ENCODE data around the gene YAP1. TPM values are rescaled to one million over a fixed set of nuclear protein-coding genes. Genes with fewer than 3 reads are reported as not detected.

Gene YAP1
- total and polyA plus RNA-seq, 4 donors, result 3.7 to 65.6 (median 18.3) TPM

- H3K36me3 ChIP-seq (ENCODE audit: control insufficient read depth in 4 of 4, insufficient read depth in 3 of 4, low read depth in 1 of 4, low read length in 3 of 4), result no peaks in the 10 kb centered on the region
- TF ChIP-seq HNF4A (conservative IDR thresholded peaks at IDR 0.05) (no peak), FOXA1 (IDR thresholded peaks at IDR 0.05) (no peak), REST (IDR thresholded peaks at IDR 0.05) (no peak), TAF1 (conservative IDR thresholded peaks at IDR 0.05) (no peak), CTCF (IDR thresholded peaks at IDR 0.05; ENCODE audit: low read depth, low read length, missing input control) (peak; percentile 26), RAD21 (IDR thresholded peaks at IDR 0.05) (peak; percentile 64 to 66), JUND (IDR thresholded peaks at IDR 0.05) (no peak)
- H3K9ac ChIP-seq (ENCODE audit: low read depth in 1 of 2, low read length in 2 of 2), result no peak overlapping the region
- no peaks in the 10 kb centered on the region for H3K4me1 ChIP-seq (ENCODE audit: control insufficient read depth in 4 of 4, insufficient read depth in 4 of 4, low read length in 3 of 4)
- H3K9me3 ChIP-seq (ENCODE audit: control insufficient read depth in 4 of 4, low read length in 3 of 4), result no peaks in the 10 kb centered on the region
- DNase-seq (ENCODE audit: low spot score), result no peak
- H3K27ac ChIP-seq (ENCODE audit: low read depth in 1 of 2, low read length in 2 of 2), result no peak overlapping the region
- 23% methylated on average over 2 of the region's 2 CpGs for WGBS
- no peak overlapping the region for H3K4me3 ChIP-seq (ENCODE audit: low read depth in 1 of 3, low read length in 3 of 3)
- no peaks in the 10 kb centered on the region for H3K27me3 ChIP-seq (ENCODE audit: control insufficient read depth in 4 of 4, insufficient read depth in 4 of 4, low read length in 3 of 4)
These were observed 49.0 kb upstream of the YAP1 start for GRCh38 chr11:102061276-102061675.

- no peak for TF ChIP-seq RXRA (IDR thresholded peaks at IDR 0.05)
- TF ChIP-seq HNF4G (IDR thresholded peaks at IDR 0.05), result no peak
- TF ChIP-seq FOXA2 (IDR thresholded peaks at IDR 0.05), result no peak
- TF ChIP-seq RAD21 (IDR thresholded peaks at IDR 0.05), result no peak
- no peak for TF ChIP-seq GABPA (IDR thresholded peaks at IDR 0.05 in 1 of 2, conservative IDR thresholded peaks at IDR 0.05 in 1 of 2)
- WGBS, result 95% methylated on average over 2 of the region's 2 CpGs
- Histone ChIP-seq H3K27me3 (ENCODE audit: control insufficient read depth in 4 of 4, insufficient read depth in 4 of 4, low read length in 3 of 4) (no peaks in the 10 kb centered on the region), H3K9ac (ENCODE audit: low read depth in 1 of 2, low read length in 2 of 2) (no peak overlapping the region), H3K9me3 (ENCODE audit: control insufficient read depth in 4 of 4, low read length in 3 of 4) (no peaks in the 10 kb centered on the region), H3K4me1 (ENCODE audit: control insufficient read depth in 4 of 4, insufficient read depth in 4 of 4, low read length in 3 of 4) (no peaks in the 10 kb centered on the region), H3K36me3 (ENCODE audit: control insufficient read depth in 4 of 4, insufficient read depth in 3 of 4, low read depth in 1 of 4, low read length in 3 of 4) (no peaks in the 10 kb centered on the region), H3K27ac (ENCODE audit: low read depth in 1 of 2, low read length in 2 of 2) (no peak overlapping the region), H3K4me3 (ENCODE audit: low read depth in 1 of 3, low read length in 3 of 3) (no peak overlapping the region)
- DNase-seq (ENCODE audit: low spot score), result no peak
These were observed 48.1 kb upstream of the YAP1 start for GRCh38 chr11:102062106-102062505.

GRCh38 chr11:102064316-102064715, 45.9 kb upstream of the YAP1 start:
- no peaks in the 10 kb centered on the region for H3K36me3 ChIP-seq (ENCODE audit: control insufficient read depth in 4 of 4, insufficient read depth in 3 of 4, low read depth in 1 of 4, low read length in 3 of 4)
- H3K9ac ChIP-seq (ENCODE audit: low read depth in 1 of 2, low read length in 2 of 2), result no peak overlapping the region
- H3K27me3 ChIP-seq (ENCODE audit: control insufficient read depth in 4 of 4, insufficient read depth in 4 of 4, low read length in 3 of 4), result no peaks in the 10 kb centered on the region
- no peaks in the 10 kb centered on the region for H3K9me3 ChIP-seq (ENCODE audit: control insufficient read depth in 4 of 4, low read length in 3 of 4)
- H3K27ac ChIP-seq (ENCODE audit: low read depth in 1 of 2, low read length in 2 of 2), result no peak overlapping the region
- no peak for DNase-seq (ENCODE audit: low spot score)
- TF ChIP-seq MAX (IDR thresholded peaks at IDR 0.05) (no peak), CTCF (IDR thresholded peaks at IDR 0.05; ENCODE audit: low read depth, low read length, missing input control) (no peak), RXRA (IDR thresholded peaks at IDR 0.05) (no peak), HNF4G (IDR thresholded peaks at IDR 0.05) (no peak), ZBTB33 (IDR thresholded peaks at IDR 0.05) (no peak), SP1 (IDR thresholded peaks at IDR 0.05) (no peak), HNF4A (conservative IDR thresholded peaks at IDR 0.05) (no peak), NR2F2 (IDR thresholded peaks at IDR 0.05) (no peak)
- no peaks in the 10 kb centered on the region for H3K4me1 ChIP-seq (ENCODE audit: control insufficient read depth in 4 of 4, insufficient read depth in 4 of 4, low read length in 3 of 4)
- H3K4me3 ChIP-seq (ENCODE audit: low read depth in 1 of 3, low read length in 3 of 3), result no peak overlapping the region
- WGBS, result 96% methylated on average over 2 of the region's 2 CpGs

Measured in liver (tissue), 9 donors.